MM.1S (cell line): ENCODE results near the gene DNAAF3.

ENCODE experiments used
- DNase-seq: peaks from one replicate; pipeline ENCODE4 v3.0.0-alpha.2; 2015
- H2AFZ ChIP-seq: fragments of 300-600 bp; sonication (generic); 2 replicates; pipeline ENCODE4 v1.6.0; 2016; ENCODE audit warnings: antibody characterized with exemption, low read length
- H3F3A ChIP-seq: fragments of 300-600 bp; sonication (generic); 2 replicates; pipeline ENCODE4 v1.6.1; 2016; ENCODE audit warnings: mild to moderate bottlenecking, antibody characterized with exemption, low read length, moderate library complexity, mixed read lengths; ENCODE audit not compliant: insufficient read depth
- H3K27ac ChIP-seq: fragments of 300-600 bp; sonication (generic); 2 replicates; pipeline ENCODE4 v1.5.1; 2016; ENCODE audit warnings: mild to moderate bottlenecking, low read length
- H3K27me3 ChIP-seq: fragments of 300-600 bp; sonication (generic); replicated peaks from 2 replicates; pipeline ENCODE4 v1.6.0; 2016; ENCODE audit warnings: low read length; ENCODE audit not compliant: insufficient read depth
- H3K36me3 ChIP-seq: fragments of 300-600 bp; sonication (generic); replicated peaks from 2 replicates; pipeline ENCODE4 v1.6.1; 2016; ENCODE audit warnings: mild to moderate bottlenecking, low read length, mixed read lengths; ENCODE audit not compliant: insufficient read depth
- H3K4me1 ChIP-seq: fragments of 300-600 bp; sonication (generic); 2 replicates; pipeline ENCODE4 v1.6.1; 2016; ENCODE audit warnings: low read length, mixed read lengths
- H3K4me2 ChIP-seq: fragments of 300-600 bp; sonication (generic); 2 replicates; pipeline ENCODE4 v1.6.0; 2016; ENCODE audit warnings: low read depth, low read length
- H3K4me3 ChIP-seq: fragments of 300-600 bp; sonication (generic); 2 replicates; pipeline ENCODE4 v1.5.1; 2016; ENCODE audit warnings: low read length, mixed read lengths
- H3K79me2 ChIP-seq: fragments of 300-600 bp; sonication (generic); 2 replicates; pipeline ENCODE4 v1.6.1; 2016; ENCODE audit warnings: mixed run types, low read length, mixed read lengths
- H3K9ac ChIP-seq: fragments of 300-600 bp; sonication (generic); 2 replicates; pipeline ENCODE4 v1.6.1; 2016; ENCODE audit warnings: low read length, mixed read lengths
- H3K9me2 ChIP-seq: fragments of 300-600 bp; sonication (generic); replicated peaks from 2 replicates; pipeline ENCODE4 v1.6.1; 2016; ENCODE audit warnings: mild to moderate bottlenecking, low read length, mixed read lengths; ENCODE audit not compliant: insufficient read depth
- H3K9me3 ChIP-seq: fragments of 300-600 bp; sonication (generic); replicated peaks from 2 replicates; pipeline ENCODE4 v1.6.1; 2016; ENCODE audit warnings: mild to moderate bottlenecking, low read length, mixed read lengths; ENCODE audit not compliant: insufficient read depth
- H4K20me1 ChIP-seq: fragments of 300-600 bp; sonication (generic); 2 replicates; pipeline ENCODE4 v1.6.1; 2016; ENCODE audit warnings: mild to moderate bottlenecking, low read length, moderate library complexity, mixed read lengths; ENCODE audit not compliant: insufficient read depth
- EZH2 ChIP-seq: fragments of 300-600 bp; sonication (generic); optimal IDR thresholded peaks from 2 replicates; pipeline ENCODE3; 2017; ENCODE audit warnings: low read depth, mild to moderate bottlenecking, antibody characterized with exemption, low read length, mixed read lengths
- EZH2phosphoT487 ChIP-seq: fragments of 300-600 bp; sonication (generic); IDR thresholded peaks from 2 replicates; pipeline ENCODE4 v1.6.1; 2018; ENCODE audit warnings: antibody characterized with exemption, low read length
- TF ChIP-seq, protein P1 (sequence below): fragments of 300-600 bp; sonication (generic); IDR thresholded peaks from 2 replicates; pipeline ENCODE4 v1.5.1; 2016; ENCODE audit warnings: antibody characterized with exemption, low read length, mixed read lengths

DNAAF3 gene

DNA sequence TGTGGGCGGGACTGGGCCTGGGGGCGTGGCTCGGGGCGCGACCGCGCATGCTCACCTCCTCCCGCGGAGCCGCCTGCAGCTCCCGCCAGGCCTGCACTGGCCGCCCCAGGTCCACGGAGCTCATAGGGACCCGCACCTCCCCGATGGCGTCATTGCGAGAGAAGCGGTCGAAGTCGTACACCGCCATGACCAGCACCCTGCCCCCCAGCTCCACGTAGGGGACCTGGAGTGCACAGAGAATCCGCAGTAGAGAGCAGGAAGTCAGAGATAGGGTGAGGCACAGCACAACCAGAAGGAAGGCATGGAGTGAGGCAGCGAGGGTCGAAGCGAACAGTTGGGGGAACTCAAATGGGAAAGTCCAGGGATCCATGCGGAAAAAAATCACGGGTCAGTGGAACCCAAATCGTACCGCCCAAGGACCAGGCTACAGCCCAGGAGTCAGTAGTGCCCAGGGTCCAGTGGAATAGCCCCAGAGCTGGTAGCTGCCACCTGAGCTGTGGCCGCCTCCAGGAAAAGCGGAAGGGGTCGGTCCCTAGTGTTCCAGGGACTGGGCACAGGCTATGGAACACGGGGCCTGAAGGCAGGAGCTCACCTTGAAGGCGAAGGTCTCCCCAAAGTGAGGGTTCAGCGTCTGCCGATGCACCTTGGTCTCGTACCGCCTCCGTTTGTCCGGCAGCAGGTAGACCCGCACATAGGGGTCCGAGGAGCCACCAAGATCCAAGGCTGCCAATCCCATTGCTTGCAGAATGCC lies 8.9 kb upstream of the DNAAF3 start:
- Histone ChIP-seq H3K9me3 (no peaks in the 10 kb centered on the region), H3K79me2 (no peaks in the 10 kb centered on the region), H4K20me1 (no peaks in the 10 kb centered on the region), H3F3A (no peaks in the 10 kb centered on the region), H2AFZ (no peak overlapping the region), H3K36me3 (no peaks in the 10 kb centered on the region), H3K27ac (no peak overlapping the region), H3K4me2 (no peak overlapping the region), H3K9ac (no peak overlapping the region), H3K9me2 (no peaks in the 10 kb centered on the region), H3K4me1 (peaks cover 8% of the 10 kb centered on the region; the same call in 1 of the 2 replicates), H3K27me3 (peaks cover 99% of the 10 kb centered on the region), H3K4me3 (no peak overlapping the region)
- DNase-seq, result no peak
- TF ChIP-seq EZH2 (no peak), EZH2phosphoT487 (no peak)
- TF ChIP-seq, protein P1, sequence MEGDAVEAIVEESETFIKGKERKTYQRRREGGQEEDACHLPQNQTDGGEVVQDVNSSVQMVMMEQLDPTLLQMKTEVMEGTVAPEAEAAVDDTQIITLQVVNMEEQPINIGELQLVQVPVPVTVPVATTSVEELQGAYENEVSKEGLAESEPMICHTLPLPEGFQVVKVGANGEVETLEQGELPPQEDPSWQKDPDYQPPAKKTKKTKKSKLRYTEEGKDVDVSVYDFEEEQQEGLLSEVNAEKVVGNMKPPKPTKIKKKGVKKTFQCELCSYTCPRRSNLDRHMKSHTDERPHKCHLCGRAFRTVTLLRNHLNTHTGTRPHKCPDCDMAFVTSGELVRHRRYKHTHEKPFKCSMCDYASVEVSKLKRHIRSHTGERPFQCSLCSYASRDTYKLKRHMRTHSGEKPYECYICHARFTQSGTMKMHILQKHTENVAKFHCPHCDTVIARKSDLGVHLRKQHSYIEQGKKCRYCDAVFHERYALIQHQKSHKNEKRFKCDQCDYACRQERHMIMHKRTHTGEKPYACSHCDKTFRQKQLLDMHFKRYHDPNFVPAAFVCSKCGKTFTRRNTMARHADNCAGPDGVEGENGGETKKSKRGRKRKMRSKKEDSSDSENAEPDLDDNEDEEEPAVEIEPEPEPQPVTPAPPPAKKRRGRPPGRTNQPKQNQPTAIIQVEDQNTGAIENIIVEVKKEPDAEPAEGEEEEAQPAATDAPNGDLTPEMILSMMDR, result no peak

DNA sequence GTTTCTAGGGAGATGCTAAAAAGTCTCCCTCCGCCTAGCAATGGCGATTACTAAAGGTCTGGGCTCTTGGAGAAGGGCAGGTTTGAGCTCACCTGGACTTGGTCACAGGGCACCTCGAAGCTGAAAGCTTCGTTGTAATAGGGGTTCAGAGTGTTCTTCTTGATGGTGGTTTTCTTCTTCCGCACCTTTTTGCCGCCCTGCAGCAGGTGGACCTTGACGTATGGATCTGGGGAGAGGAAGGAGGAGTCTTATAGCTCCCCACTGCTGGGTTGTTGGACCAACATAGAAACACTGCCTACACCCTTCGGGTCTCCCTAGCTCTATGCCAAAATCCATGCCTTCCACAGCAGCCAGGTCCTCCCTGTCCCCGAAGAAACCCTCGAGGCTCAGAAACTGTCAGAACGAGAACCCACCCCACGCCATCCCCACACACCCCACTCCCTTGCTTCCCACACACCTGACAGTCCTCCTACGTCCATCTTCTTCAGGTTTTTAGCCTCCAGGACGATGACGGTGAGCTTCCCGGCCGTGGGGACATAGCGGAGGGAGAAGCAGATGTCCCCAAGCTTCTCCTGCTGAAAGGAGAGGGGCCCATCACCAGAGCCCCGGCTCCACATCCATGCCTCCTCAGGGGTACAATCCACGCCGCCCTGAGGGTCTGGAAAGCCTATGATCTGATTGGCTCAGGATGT lies 8.2 kb upstream of the DNAAF3 start:
- no peak overlapping the region for H3K9ac ChIP-seq
- no peaks in the 10 kb centered on the region for H3K79me2 ChIP-seq
- H2AFZ ChIP-seq, result no peak overlapping the region
- H3K27me3 ChIP-seq, result peaks cover 99% of the 10 kb centered on the region
- no peaks in the 10 kb centered on the region for H3K9me2 ChIP-seq
- no peak overlapping the region for H3K4me2 ChIP-seq
- H4K20me1 ChIP-seq, result no peaks in the 10 kb centered on the region
- H3K4me1 ChIP-seq, result peaks cover 5% of the 10 kb centered on the region; the same call in 1 of the 2 replicates
- no peak for TF ChIP-seq EZH2
- no peak for DNase-seq
- H3F3A ChIP-seq, result no peaks in the 10 kb centered on the region
- H3K9me3 ChIP-seq, result no peaks in the 10 kb centered on the region
- no peaks in the 10 kb centered on the region for H3K36me3 ChIP-seq
- H3K27ac ChIP-seq, result no peak overlapping the region
- no peak overlapping the region for H3K4me3 ChIP-seq

DNA sequence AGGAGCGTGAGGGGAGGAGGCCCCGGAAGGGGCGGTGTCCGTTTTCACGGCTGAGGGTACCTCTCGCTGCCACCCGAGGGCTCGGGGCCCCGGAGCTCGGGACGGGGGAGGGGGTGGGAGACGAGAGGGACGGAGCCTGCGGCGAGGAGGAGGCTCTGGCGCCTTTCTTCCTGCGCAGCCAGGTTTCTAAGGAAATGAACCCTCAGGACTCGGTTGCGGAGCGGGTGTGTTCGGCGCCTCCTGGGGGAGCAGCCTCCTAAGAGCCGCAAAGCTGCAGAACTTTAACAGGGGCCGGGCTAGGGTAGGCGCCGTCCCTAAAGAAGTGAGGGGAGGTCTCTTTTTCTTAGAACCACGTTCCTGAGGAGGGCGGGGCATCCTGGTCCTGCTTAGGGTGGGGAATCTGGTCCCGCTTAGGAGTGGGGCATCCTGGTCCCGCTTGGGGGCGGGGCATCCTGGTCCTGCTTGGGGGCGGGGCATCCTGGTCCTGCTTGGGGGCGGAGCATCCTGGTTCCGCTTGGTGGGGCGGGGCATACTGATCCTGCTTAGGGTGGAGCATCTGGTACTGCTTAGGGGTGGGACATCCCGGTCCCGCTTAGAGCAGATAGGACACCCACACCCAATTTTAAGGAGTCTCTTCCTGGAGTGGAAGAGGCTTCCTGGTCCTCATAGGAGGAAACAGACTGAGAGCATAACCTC lies 7.4 kb upstream of the DNAAF3 start:
- Histone ChIP-seq H3K27me3 (peaks cover 100% of the 10 kb centered on the region), H2AFZ (no peak overlapping the region), H3K9ac (no peak overlapping the region)

More for the DNA sequence above, 7.4 kb upstream of the DNAAF3 start:
- H4K20me1 ChIP-seq, result no peaks in the 10 kb centered on the region
- H3K79me2 ChIP-seq, result no peaks in the 10 kb centered on the region
- H3K4me3 ChIP-seq, result no peak overlapping the region
- DNase-seq, result no peak
- H3K9me2 ChIP-seq, result no peaks in the 10 kb centered on the region
- H3K27ac ChIP-seq, result no peak overlapping the region
- no peaks in the 10 kb centered on the region for H3K4me1 ChIP-seq
- TF ChIP-seq, protein P1, result no peak
- TF ChIP-seq EZH2 (no peak), EZH2phosphoT487 (no peak)
- no peaks in the 10 kb centered on the region for H3F3A ChIP-seq
- H3K4me2 ChIP-seq, result no peak overlapping the region
- no peaks in the 10 kb centered on the region for H3K9me3 ChIP-seq
- H3K36me3 ChIP-seq, result no peaks in the 10 kb centered on the region
